Uterus (tissue), 4 donors: ENCODE results near the gene ADAM23. TPM values are rescaled to one million over a fixed set of nuclear protein-coding genes. Genes with fewer than 3 reads are reported as not detected.

Experiments
- DNase-seq, 2 donors: peaks; one replicate each; pipeline ENCODE4 v3.0.0-alpha.2; 2019 to 2020
- H3K27ac ChIP-seq, 2 donors: fragments of 200-600 bp; sonication (generic); 1 replicate in 1 of 2; 2 replicates in 1 of 2; pipeline ENCODE4 v1.5.1; 2016 to 2018
- H3K27me3 ChIP-seq, 2 donors: fragments of 200-600 bp; sonication (generic); one replicate each; pipeline ENCODE4 v1.5.1; 2018 to 2019; ENCODE audit warnings: control low read depth in 1 of 2
- H3K36me3 ChIP-seq, 2 donors: fragments of 200-600 bp; sonication (generic); one replicate each; pipeline ENCODE4 v1.5.1; 2019; ENCODE audit warnings: control low read depth in 1 of 2
- H3K4me1 ChIP-seq, 2 donors: fragments of 200-600 bp; sonication (generic); one replicate each; pipeline ENCODE4 v1.5.1; 2018 to 2019; ENCODE audit warnings: control low read depth in 1 of 2
- H3K4me3 ChIP-seq, 2 donors: fragments of 200-600 bp; sonication (generic); 1 replicate in 1 of 2; 2 replicates in 1 of 2; pipeline ENCODE4 v1.5.1; 2018 to 2019; ENCODE audit warnings: mild to moderate bottlenecking in 1 of 2
- H3K9me3 ChIP-seq, 2 donors: fragments of 200-600 bp; sonication (generic); one replicate each; pipeline ENCODE4 v1.5.1; 2019; ENCODE audit warnings: control low read depth in 1 of 2
- CTCF ChIP-seq, 4 experiments: fragments of 200-600 bp in 2 of 4; fragments of 450-650 bp in 2 of 4; sonication (generic) in 2 of 4; IDR thresholded peaks; one replicate each; pipeline ENCODE4 v1.5.1; 2016 to 2019; ENCODE audit warnings: antibody characterized with exemption in 4 of 4, mild to moderate bottlenecking in 2 of 4, moderate library complexity in 1 of 4
- POLR2A ChIP-seq, 2 donors: fragments of 450-650 bp; IDR thresholded peaks; one replicate each; pipeline ENCODE4 v1.6.1; 2016; ENCODE audit warnings: antibody characterized with exemption in 2 of 2, mild to moderate bottlenecking in 1 of 2, moderate library complexity in 1 of 2
- intact Hi-C: fragments of 100-400 bp; cut with DNase I; formaldehyde crosslinking; loops from one replicate; pipeline ENCODE4 v1.15.1; 2023; ENCODE audit warnings: low total_unique reads
- total RNA-seq, 4 donors: library from RNA; depleted of rRNA in 3 of 4; stranded (reverse); fragments of >200 nt in 3 of 4; gene quantifications; one replicate each; pipeline versions ENCODE4 v1.1.0 to v1.2.4, GENCODE V29; 2014 to 2023
- donor health status: DM: yes; HTN: yes; CAD: no.

The ADAM23 gene
- total RNA-seq, 4 donors from 2014 or later: 0.59 to 11.9 (median 2.4) TPM

GRCh38 chr2:206472094-206472493 is 28.8 kb downstream of the ADAM23 start:
- Histone ChIP-seq H3K4me1 (no peaks in the 10 kb centered on the region), H3K27me3 (no peaks in the 10 kb centered on the region), H3K9me3 (no peaks in the 10 kb centered on the region), H3K36me3 (no peaks in the 10 kb centered on the region), H3K27ac (no peak overlapping the region), H3K4me3 (no peak overlapping the region)
- no peak for DNase-seq
- intact Hi-C loops: no loop called here
- no peak for TF ChIP-seq CTCF (IDR thresholded peaks at IDR 0.05)
- no peak for TF ChIP-seq POLR2A (IDR thresholded peaks at IDR 0.05)

GRCh38 chr2:206474099-206474498 is 30.8 kb downstream of the ADAM23 start:
- Histone ChIP-seq H3K36me3 (no peaks in the 10 kb centered on the region), H3K27ac (no peak overlapping the region), H3K27me3 (no peaks in the 10 kb centered on the region), H3K4me1 (no peaks in the 10 kb centered on the region), H3K9me3 (no peaks in the 10 kb centered on the region), H3K4me3 (no peak overlapping the region)
- intact Hi-C loops: no loop called here
- TF ChIP-seq CTCF (IDR thresholded peaks at IDR 0.05) (no peak), POLR2A (IDR thresholded peaks at IDR 0.05) (no peak)
- no peak for DNase-seq

GRCh38 chr2:206477296-206477695 is 34.0 kb downstream of the ADAM23 start:
- Histone ChIP-seq H3K36me3 (no peaks in the 10 kb centered on the region), H3K9me3 (no peaks in the 10 kb centered on the region), H3K27ac (no peak overlapping the region), H3K4me1 (no peaks in the 10 kb centered on the region), H3K27me3 (no peaks in the 10 kb centered on the region), H3K4me3 (no peak overlapping the region)
- no peak for DNase-seq
- intact Hi-C loops: no loop called here
- TF ChIP-seq POLR2A (IDR thresholded peaks at IDR 0.05) (no peak), CTCF (IDR thresholded peaks at IDR 0.05) (no peak)

GRCh38 chr2:206478340-206478739 is 35.0 kb downstream of the ADAM23 start:
- Histone ChIP-seq H3K36me3 (no peaks in the 10 kb centered on the region), H3K4me1 (no peaks in the 10 kb centered on the region), H3K27me3 (no peaks in the 10 kb centered on the region), H3K4me3 (no peak overlapping the region), H3K27ac (no peak overlapping the region), H3K9me3 (no peaks in the 10 kb centered on the region)
- no peak for DNase-seq
- TF ChIP-seq CTCF (IDR thresholded peaks at IDR 0.05) (no peak), POLR2A (IDR thresholded peaks at IDR 0.05) (no peak)
- intact Hi-C loops: no loop called here

- no peak overlapping the region for H3K4me3 ChIP-seq
- DNase-seq: no peak
- intact Hi-C loops: no loop called here
- H3K27ac ChIP-seq: no peak overlapping the region
- TF ChIP-seq POLR2A (IDR thresholded peaks at IDR 0.05) (no peak), CTCF (IDR thresholded peaks at IDR 0.05) (no peak)
- no peaks in the 10 kb centered on the region for H3K27me3 ChIP-seq
- H3K9me3 ChIP-seq: no peaks in the 10 kb centered on the region
- H3K36me3 ChIP-seq: no peaks in the 10 kb centered on the region
- no peaks in the 10 kb centered on the region for H3K4me1 ChIP-seq
Observed at GRCh38 chr2:206480161-206480560, 36.8 kb downstream of the ADAM23 start.
